WTC11 (cell line): ENCODE data around the gene PDLIM4. TPM values are rescaled to one million over a fixed set of nuclear protein-coding genes. Genes with fewer than 3 reads are reported as not detected.

Source experiments
- ATAC-seq: fragments of 200-7000 bp; cut with Tn5 transposase; 2 replicates; pipeline ENCODE4 v1.10.0; 2021; ENCODE audit warnings: mild to moderate bottlenecking, moderate library complexity
- CTCF ChIA-PET: fragments of 300-600 bp; sonication (Branson Sonifier 250); formaldehyde crosslinking; loops from one replicate; lab custom pipeline; 2021; ENCODE audit warnings: antibody characterized with exemption; lab: Charles Lee
- POLR2A ChIA-PET: fragments of 350-600 bp; sonication (Branson Sonifier 250); formaldehyde crosslinking; loops from one replicate; lab custom pipeline; 2021; ENCODE audit warnings: antibody characterized with exemption; lab: Charles Lee
- DNase-seq: peaks from one replicate; pipeline ENCODE4 v3.0.0; 2021; ENCODE audit warnings: low spot score
- H3K27ac Mint-ChIP-seq: 2 replicates; pipeline ENCODE4 v1.8.0; 2021; ENCODE audit warnings: mixed read lengths
- H3K27me3 Mint-ChIP-seq: 2 replicates; pipeline ENCODE4 v1.8.0; 2021; ENCODE audit warnings: low read depth, mild to moderate bottlenecking, moderate library complexity, mixed read lengths
- H3K36me3 Mint-ChIP-seq: 2 replicates; pipeline ENCODE4 v1.8.0; 2021; ENCODE audit warnings: mixed read lengths
- H3K4me1 Mint-ChIP-seq: 2 replicates; pipeline ENCODE4 v1.8.0; 2022; ENCODE audit warnings: mixed read lengths
- H3K4me3 Mint-ChIP-seq: 2 replicates; pipeline ENCODE4 v1.8.0; 2021; ENCODE audit warnings: mild to moderate bottlenecking, moderate library complexity, mixed read lengths
- H3K9me3 Mint-ChIP-seq: 2 replicates; pipeline ENCODE4 v1.8.0; 2021; ENCODE audit warnings: mixed read lengths
- AR ChIP-seq: fragments of 250-450 bp; sonication (Bioruptor Pico); IDR thresholded peaks from 2 replicates; pipeline ENCODE4 v1.9.0; 2021; ENCODE audit warnings: mild to moderate bottlenecking
- ATF1 ChIP-seq: sonication (generic); formaldehyde crosslinking; IDR thresholded peaks from 2 replicates; pipeline ENCODE4 v1.8.1; 2023; ENCODE audit warnings: mild to moderate bottlenecking, moderate library complexity, missing genetic modification reagents
- CBFB ChIP-seq: sonication (generic); formaldehyde crosslinking; IDR thresholded peaks from 2 replicates; pipeline ENCODE4 v1.8.1; 2022; ENCODE audit warnings: mild to moderate bottlenecking, low read depth, missing genetic modification reagents
- E2F1 ChIP-seq: sonication (generic); formaldehyde crosslinking; IDR thresholded peaks from 2 replicates; pipeline ENCODE4 v1.8.0; 2022; ENCODE audit warnings: mild to moderate bottlenecking, missing genetic modification reagents
- ESRRA ChIP-seq: sonication (generic); formaldehyde crosslinking; IDR thresholded peaks from 2 replicates; pipeline ENCODE4 v1.8.1; 2022; ENCODE audit warnings: mild to moderate bottlenecking, missing genetic modification reagents, borderline replicate concordance
- FOXJ3 ChIP-seq: sonication (generic); formaldehyde crosslinking; IDR thresholded peaks from 2 replicates; pipeline ENCODE4 v1.9.0; 2021; ENCODE audit warnings: missing genetic modification reagents, mild to moderate bottlenecking, borderline replicate concordance
- FOXK1 ChIP-seq: sonication (generic); formaldehyde crosslinking; IDR thresholded peaks from 2 replicates; pipeline ENCODE4 v1.8.0; 2022; ENCODE audit warnings: mild to moderate bottlenecking, moderate library complexity, missing genetic modification reagents
- HMGXB4 ChIP-seq: sonication (generic); formaldehyde crosslinking; IDR thresholded peaks from 2 replicates; pipeline ENCODE4 v1.8.1; 2023; ENCODE audit warnings: mild to moderate bottlenecking, moderate library complexity, missing genetic modification reagents
- OVOL2 ChIP-seq: fragments of 250-450 bp; sonication (Bioruptor Pico); IDR thresholded peaks from 2 replicates; pipeline ENCODE4 v1.9.0; 2021; ENCODE audit warnings: mild to moderate bottlenecking, borderline replicate concordance
- RORB ChIP-seq: fragments of 250-450 bp; sonication (Bioruptor Pico); IDR thresholded peaks from 2 replicates; pipeline ENCODE4 v1.9.0; 2021; ENCODE audit warnings: mild to moderate bottlenecking
- SMAD4 ChIP-seq: sonication (generic); formaldehyde crosslinking; IDR thresholded peaks from 2 replicates; pipeline ENCODE4 v1.8.0; 2022; ENCODE audit warnings: mild to moderate bottlenecking, missing genetic modification reagents
- SOX15 ChIP-seq: fragments of 250-450 bp; sonication (Bioruptor Pico); IDR thresholded peaks from 2 replicates; pipeline ENCODE4 v1.9.0; 2021; ENCODE audit warnings: mild to moderate bottlenecking
- SP1 ChIP-seq: sonication (generic); formaldehyde crosslinking; conservative IDR thresholded peaks from 2 replicates; pipeline ENCODE4 v1.8.1; 2022; ENCODE audit warnings: missing genetic modification reagents
- ZNF281 ChIP-seq: sonication (generic); formaldehyde crosslinking; IDR thresholded peaks from 2 replicates; pipeline ENCODE4 v1.8.0; 2023; ENCODE audit warnings: mild to moderate bottlenecking, missing genetic modification reagents
- total RNA-seq: library from RNA; stranded (reverse); gene quantifications from 3 replicates; pipeline ENCODE4 v1.2.3, GENCODE V29; 2021
- TF ChIP-seq, protein P1 (sequence below): sonication (generic); formaldehyde crosslinking; IDR thresholded peaks from 2 replicates; pipeline ENCODE4 v1.8.0; 2022; ENCODE audit warnings: missing genetic modification reagents

The PDLIM4 gene
- total RNA-seq, 1 experiment from 2014 or later: 11.4 TPM

GRCh38 chr5:132246806-132247205 lies 10.7 kb upstream of the PDLIM4 start:
- Mint-ChIP-seq H3K27ac (no peak overlapping the region), H3K4me3 (no peak overlapping the region), H3K4me1 (peaks cover 6% of the 10 kb centered on the region; the same call in 1 of the 2 replicates), H3K36me3 (peaks cover 11% of the 10 kb centered on the region), H3K9me3 (peaks cover 33% of the 10 kb centered on the region), H3K27me3 (no peaks in the 10 kb centered on the region; the same call in none of the 2 replicates)
- POLR2A ChIA-PET: no interaction called here
- TF ChIP-seq FOXK1 (CRISPR knock-in tag) (no peak), ZNF281 (CRISPR knock-in tag) (no peak), SOX15 (no peak), ATF1 (CRISPR knock-in tag) (no peak), SP1 (CRISPR knock-in tag) (no peak), CBFB (no peak), OVOL2 (CRISPR knock-in tag) (no peak), RORB (no peak), ESRRA (CRISPR knock-in tag) (no peak), HMGXB4 (CRISPR knock-in tag) (no peak), AR (no peak), SMAD4 (CRISPR knock-in tag) (no peak), FOXJ3 (CRISPR knock-in tag) (no peak), E2F1 (CRISPR knock-in tag) (no peak)
- TF ChIP-seq, protein P1, sequence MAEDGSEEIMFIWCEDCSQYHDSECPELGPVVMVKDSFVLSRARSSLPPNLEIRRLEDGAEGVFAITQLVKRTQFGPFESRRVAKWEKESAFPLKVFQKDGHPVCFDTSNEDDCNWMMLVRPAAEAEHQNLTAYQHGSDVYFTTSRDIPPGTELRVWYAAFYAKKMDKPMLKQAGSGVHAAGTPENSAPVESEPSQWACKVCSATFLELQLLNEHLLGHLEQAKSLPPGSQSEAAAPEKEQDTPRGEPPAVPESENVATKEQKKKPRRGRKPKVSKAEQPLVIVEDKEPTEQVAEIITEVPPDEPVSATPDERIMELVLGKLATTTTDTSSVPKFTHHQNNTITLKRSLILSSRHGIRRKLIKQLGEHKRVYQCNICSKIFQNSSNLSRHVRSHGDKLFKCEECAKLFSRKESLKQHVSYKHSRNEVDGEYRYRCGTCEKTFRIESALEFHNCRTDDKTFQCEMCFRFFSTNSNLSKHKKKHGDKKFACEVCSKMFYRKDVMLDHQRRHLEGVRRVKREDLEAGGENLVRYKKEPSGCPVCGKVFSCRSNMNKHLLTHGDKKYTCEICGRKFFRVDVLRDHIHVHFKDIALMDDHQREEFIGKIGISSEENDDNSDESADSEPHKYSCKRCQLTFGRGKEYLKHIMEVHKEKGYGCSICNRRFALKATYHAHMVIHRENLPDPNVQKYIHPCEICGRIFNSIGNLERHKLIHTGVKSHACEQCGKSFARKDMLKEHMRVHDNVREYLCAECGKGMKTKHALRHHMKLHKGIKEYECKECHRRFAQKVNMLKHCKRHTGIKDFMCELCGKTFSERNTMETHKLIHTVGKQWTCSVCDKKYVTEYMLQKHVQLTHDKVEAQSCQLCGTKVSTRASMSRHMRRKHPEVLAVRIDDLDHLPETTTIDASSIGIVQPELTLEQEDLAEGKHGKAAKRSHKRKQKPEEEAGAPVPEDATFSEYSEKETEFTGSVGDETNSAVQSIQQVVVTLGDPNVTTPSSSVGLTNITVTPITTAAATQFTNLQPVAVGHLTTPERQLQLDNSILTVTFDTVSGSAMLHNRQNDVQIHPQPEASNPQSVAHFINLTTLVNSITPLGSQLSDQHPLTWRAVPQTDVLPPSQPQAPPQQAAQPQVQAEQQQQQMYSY (CRISPR knock-in tag): no peak
- ATAC-seq (no peak), DNase-seq (no peak)
- CTCF ChIA-PET: interaction anchor here (1.2 to 6.5 kb wide), 2 partner anchors 9 to 26 kb away, joined by 3 to 47 read pairs; no protein-coding TSS in a partner anchor
